PC-3 (cell line): ENCODE measurements around the gene B3GNT4. TPM values are rescaled to one million over a fixed set of nuclear protein-coding genes. Genes with fewer than 3 reads are reported as not detected.

Experiments used
- ATAC-seq: fragments of 200-7000 bp; cut with Tn5 transposase; 2 replicates; pipeline ENCODE4 v1.9.1; 2020; ENCODE audit warnings: mild to moderate bottlenecking, moderate library complexity
- BruUV-seq: library from RNA; stranded (reverse); fragments of 400-500 nt; replicated peaks from 2 replicates; lab custom pipeline; 2021; lab: Mats Ljungman, UMichigan
- CTCF ChIA-PET: fragments of 300-600 bp; sonication (Branson Sonifier 250); formaldehyde crosslinking; loops from one replicate; lab custom pipeline; 2022; ENCODE audit warnings: antibody characterized with exemption; lab: Charles Lee
- POLR2A ChIA-PET: fragments of 300-600 bp; sonication (Branson Sonifier 250); formaldehyde crosslinking; loops from one replicate; lab custom pipeline; 2022; ENCODE audit warnings: antibody characterized with exemption; ENCODE audit not compliant: unreplicated experiment; lab: Charles Lee
- DNase-seq: peaks from one replicate; pipeline ENCODE4 v3.0.0-alpha.2; 2015
- H2AFZ ChIP-seq: fragments of 300-600 bp; sonication (generic); 2 replicates; pipeline ENCODE4 v1.6.0; 2016; ENCODE audit warnings: antibody characterized with exemption, low read length
- H3F3A ChIP-seq: fragments of 300-600 bp; sonication (generic); one replicate; pipeline ENCODE4 v1.6.0; 2017; ENCODE audit warnings: antibody characterized with exemption, low read length, control low read depth, mild to moderate bottlenecking; ENCODE audit not compliant: unreplicated experiment
- H3K27ac ChIP-seq: fragments of 300-600 bp; sonication (generic); 2 replicates; pipeline ENCODE4 v1.5.1; 2016; ENCODE audit warnings: mild to moderate bottlenecking, low read length
- H3K27me3 ChIP-seq: fragments of 300-600 bp; sonication (generic); 2 replicates; pipeline ENCODE4 v1.6.1; 2016; ENCODE audit warnings: low read length, mixed read lengths
- H3K36me3 ChIP-seq: fragments of 300-600 bp; sonication (generic); 2 replicates; pipeline ENCODE4 v1.6.1; 2016; ENCODE audit warnings: low read depth, mixed run types, low read length, mixed read lengths
- H3K4me1 ChIP-seq: fragments of 300-600 bp; sonication (generic); 2 replicates; pipeline ENCODE4 v1.5.1; 2016; ENCODE audit warnings: low read length; ENCODE audit not compliant: insufficient read depth
- H3K4me2 ChIP-seq: fragments of 300-600 bp; sonication (generic); 2 replicates; pipeline ENCODE4 v1.6.0; 2016; ENCODE audit warnings: low read length
- H3K4me3 ChIP-seq: fragments of 300-600 bp; sonication (generic); 2 replicates; pipeline ENCODE4 v1.5.1; 2016; ENCODE audit warnings: mild to moderate bottlenecking, low read length, mixed read lengths
- H3K79me2 ChIP-seq: fragments of 300-600 bp; sonication (generic); 2 replicates; pipeline ENCODE4 v1.6.1; 2017; ENCODE audit warnings: low read length, mixed read lengths
- H3K9ac ChIP-seq: fragments of 300-600 bp; sonication (generic); 2 replicates; pipeline ENCODE4 v1.6.0; 2016; ENCODE audit warnings: mild to moderate bottlenecking, low read length
- H3K9me2 ChIP-seq: fragments of 300-600 bp; sonication (generic); replicated peaks from 2 replicates; pipeline ENCODE4 v1.6.1; 2016; ENCODE audit warnings: mixed run types, low read length, mixed read lengths
- H3K9me3 ChIP-seq: fragments of 300-600 bp; sonication (generic); 2 replicates; pipeline ENCODE4 v1.6.1; 2016; ENCODE audit warnings: low read length, mixed read lengths
- H4K20me1 ChIP-seq: fragments of 300-600 bp; sonication (generic); 2 replicates; pipeline ENCODE4 v1.6.1; 2016; ENCODE audit warnings: low read length, mixed read lengths
- CTCF ChIP-seq: fragments of 300-600 bp; sonication (generic); conservative IDR thresholded peaks from 2 replicates; pipeline ENCODE4 v1.5.1; 2017; ENCODE audit warnings: antibody characterized with exemption, low read depth, mild to moderate bottlenecking, low read length
- EZH2 ChIP-seq: fragments of 300-600 bp; sonication (generic); IDR thresholded peaks from one replicate; pipeline ENCODE4 v1.6.1; 2017; ENCODE audit warnings: antibody characterized with exemption, mild to moderate bottlenecking, low read length; ENCODE audit not compliant: unreplicated experiment
- EZH2phosphoT487 ChIP-seq: fragments of 300-600 bp; sonication (generic); IDR thresholded peaks from 2 replicates; pipeline ENCODE4 v1.6.1; 2018; ENCODE audit warnings: mild to moderate bottlenecking, antibody characterized with exemption, low read length, borderline replicate concordance
- intact Hi-C: fragments of 100-400 bp; cut with micrococcal nuclease; formaldehyde crosslinking; loops from 2 replicates; pipeline ENCODE4 v1.9.0; 2023
- total RNA-seq: library from RNA; depleted of rRNA; stranded (reverse); fragments of >200 nt; gene quantifications from 2 replicates; pipeline ENCODE4 v1.2.3, GENCODE V29; 2014

B3GNT4 gene
- total RNA-seq, 1 experiment from 2014 or later, result 4.0 TPM

- DNase-seq (no peak), ATAC-seq (peak; percentile 66)
- peak within 1 kb of the TSS; percentile 74 for H3K4me2 ChIP-seq
- peak within 1 kb of the TSS; percentile 68 for H2AFZ ChIP-seq
- no peak within 1 kb of the TSS for H3K9ac ChIP-seq
- ChIA-PET POLR2A (no interaction called here), CTCF (no interaction called here)
- no peaks in the 10 kb centered on the region for H4K20me1 ChIP-seq
- H3K9me3 ChIP-seq, result no peaks in the 10 kb centered on the region
- TF ChIP-seq EZH2, result no peak
- TF ChIP-seq CTCF, result no peak
- no peak for TF ChIP-seq EZH2phosphoT487
- no peaks in the 10 kb centered on the region for H3K27me3 ChIP-seq
- H3K79me2 ChIP-seq, result no peaks in the 10 kb centered on the region
- no peaks in the 10 kb centered on the region for H3F3A ChIP-seq
- no peaks in the 10 kb centered on the region for H3K9me2 ChIP-seq
- H3K4me3 ChIP-seq, result peak within 1 kb of the TSS; percentile 60
- no TSS peak for BruUV-seq
- H3K36me3 ChIP-seq, result no peaks in the 10 kb centered on the region
- intact Hi-C loops, result no loop called here
- no peak within 1 kb of the TSS for H3K27ac ChIP-seq
- H3K4me1 ChIP-seq, result no peaks in the 10 kb centered on the region
Measured at GRCh38 chr12:122182887-122183587, 20.5 kb upstream of the B3GNT4 start, which contains the start of gene LRRC43. TSS of gene LRRC43 (plus strand) at chr12:122183123. CDS start at chr12:122183145, 22 bp downstream.

GRCh38 chr12:122183588-122183940 is 19.9 kb upstream of the B3GNT4 start:
- CTCF ChIA-PET, result no interaction called here
- peak overlapping the region; percentile 68; the same call in 1 of the 2 replicates for H2AFZ ChIP-seq
- no peak; the same call in 1 of the 2 replicates for ATAC-seq
- BruUV-seq, result no TSS peak
- no peaks in the 10 kb centered on the region for H3K27me3 ChIP-seq
- POLR2A ChIA-PET, result no interaction called here
- no peaks in the 10 kb centered on the region for H3K9me3 ChIP-seq
- no peaks in the 10 kb centered on the region for H3F3A ChIP-seq
- no peaks in the 10 kb centered on the region for H4K20me1 ChIP-seq
- no peak overlapping the region for H3K27ac ChIP-seq
- H3K9ac ChIP-seq, result no peak overlapping the region
- no peaks in the 10 kb centered on the region for H3K4me1 ChIP-seq
- intact Hi-C loops, result no loop called here
- no peak for TF ChIP-seq EZH2phosphoT487
- TF ChIP-seq EZH2, result no peak
- TF ChIP-seq CTCF, result no peak
- no peak for DNase-seq
- H3K36me3 ChIP-seq, result no peaks in the 10 kb centered on the region
- H3K4me3 ChIP-seq, result no peak overlapping the region
- no peaks in the 10 kb centered on the region for H3K79me2 ChIP-seq
- H3K9me2 ChIP-seq, result no peaks in the 10 kb centered on the region
- peak overlapping the region; percentile 74; the same call in 1 of the 2 replicates for H3K4me2 ChIP-seq

- Histone ChIP-seq H3K9me2 (no peaks in the 10 kb centered on the region), H3K9me3 (no peaks in the 10 kb centered on the region), H4K20me1 (no peaks in the 10 kb centered on the region), H3K4me3 (no peak overlapping the region), H3K4me2 (no peak overlapping the region), H3K27me3 (no peaks in the 10 kb centered on the region), H3K79me2 (no peaks in the 10 kb centered on the region), H3K4me1 (no peaks in the 10 kb centered on the region), H2AFZ (no peak overlapping the region), H3F3A (no peaks in the 10 kb centered on the region), H3K36me3 (no peaks in the 10 kb centered on the region), H3K9ac (no peak overlapping the region), H3K27ac (no peak overlapping the region)
- TF ChIP-seq CTCF (no peak), EZH2phosphoT487 (no peak), EZH2 (no peak)
- no TSS peak for BruUV-seq
- ChIA-PET POLR2A (no interaction called here), CTCF (no interaction called here)
- no peak for ATAC-seq
- intact Hi-C loops, result no loop called here
- DNase-seq, result no peak
Measured at GRCh38 chr12:122184517-122184916, 19.0 kb upstream of the B3GNT4 start.
